Measurements from ENCODE around the gene ZNF263. TPM values are rescaled to one million over a fixed set of nuclear protein-coding genes. Genes with fewer than 3 reads are reported as not detected.
"Not testable (repeated sequence)": the region's sequence is repeated elsewhere in the genome, so short reads cannot be mapped to it uniquely, and the experiment has no call there.

The ZNF263 gene
- total and polyA plus RNA-seq, 2 donors (not counting 1 experiment from before 2014, with no cell fraction given), result 24.7 to 46.0 TPM

DNA sequence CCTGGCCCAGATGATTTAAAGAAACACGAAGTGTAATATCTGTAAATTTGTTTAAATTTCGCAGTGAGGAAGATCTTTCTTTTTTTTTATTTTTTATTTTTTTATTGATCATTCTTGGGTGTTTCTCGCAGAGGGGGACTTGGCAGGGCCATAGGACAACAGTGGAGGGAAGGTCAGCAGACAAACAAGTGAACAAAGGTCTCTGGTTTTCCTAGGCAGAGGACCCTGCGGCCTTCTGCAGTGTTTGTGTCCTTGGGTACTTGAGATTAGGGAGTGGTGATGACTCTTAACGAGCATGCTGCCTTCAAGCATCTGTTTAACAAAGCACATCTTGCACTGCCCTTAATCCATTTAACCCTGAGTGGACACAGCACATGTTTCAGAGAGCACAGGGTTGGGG lies 12.6 kb upstream of the ZNF263 start:
- H3K9ac ChIP-seq (ENCODE audit: low read length); H3K27me3 Mint-ChIP-seq; H3K27ac Mint-ChIP-seq; H3K9me3 ChIP-seq (ENCODE audit: control extremely low read depth in 1 of 3, control insufficient read depth in 2 of 3, insufficient read depth in 1 of 3, low read length in 2 of 3); H3K27me3 ChIP-seq (replicated peaks in 1 of 4; ENCODE audit: control extremely low read depth in 1 of 4, control insufficient read depth in 3 of 4, insufficient read depth in 4 of 4, low read length in 3 of 4); H3K4me3 Mint-ChIP-seq; H3K27ac ChIP-seq (ENCODE audit: low read length in 2 of 2); H3K4me1 Mint-ChIP-seq; DNase-seq; H4K20me1 ChIP-seq (ENCODE audit: control insufficient read depth, insufficient read depth, low read length, poor library complexity, severe bottlenecking); ATAC-seq (ENCODE audit: low read depth); H3K4me1 ChIP-seq (ENCODE audit: control insufficient read depth in 2 of 2, insufficient read depth in 2 of 2, low read length in 2 of 2); H3K9me3 Mint-ChIP-seq (ENCODE audit: insufficient read depth); intact Hi-C loops (cut with micrococcal nuclease); POLR2A ChIA-PET; H2AFZ ChIP-seq (ENCODE audit: insufficient read depth, low read depth, low read length, poor library complexity, severe bottlenecking); H3K4me2 ChIP-seq (replicated peaks; ENCODE audit: low read depth, low read length, poor library complexity, severe bottlenecking); H3K4me3 ChIP-seq (ENCODE audit: control extremely low read depth in 1 of 5, extremely low read depth in 1 of 5, insufficient read depth in 1 of 5, low read depth in 2 of 5, low read length in 4 of 5): not testable (repeated sequence)
- Histone ChIP-seq H3K36me3 (replicated peaks in 1 of 2; ENCODE audit: control extremely low read depth in 1 of 2, control insufficient read depth in 1 of 2, extremely low read depth in 1 of 2, insufficient read depth in 2 of 2, low read length in 1 of 2) (peaks cover 0 to 17% of the 10 kb centered on the region in 2 experiments), H3K79me2 (ENCODE audit: control insufficient read depth, insufficient read depth, low read length) (peaks cover 21% of the 10 kb centered on the region)
- no CpG with 5 or more reads among the region's 5 CpGs for WGBS (ENCODE audit: insufficient coverage)
- CTCF ChIA-PET, result interaction anchor here (1.1 kb wide), 1 partner anchor 11 kb away, joined by 3 read pairs; no protein-coding TSS in a partner anchor

DNA sequence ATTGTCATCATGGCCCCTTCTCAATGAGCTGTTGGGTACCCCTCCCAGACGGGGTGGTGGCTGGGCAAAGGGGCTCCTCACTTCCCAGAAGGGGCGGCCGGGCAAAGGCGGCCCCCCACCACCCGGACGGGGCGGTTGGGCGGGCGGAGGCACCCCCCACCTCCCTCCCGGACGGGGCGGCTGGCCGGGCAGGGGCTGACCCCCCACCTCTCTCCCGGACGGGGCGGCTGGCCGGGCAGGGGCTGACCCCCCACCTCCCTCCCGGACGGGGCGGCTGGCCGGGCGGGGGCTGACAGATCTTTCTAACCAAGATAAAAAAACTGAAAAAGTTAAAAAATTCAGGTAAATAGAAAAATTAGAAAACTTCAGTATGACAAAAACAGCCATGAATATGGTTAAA lies 12.0 kb upstream of the ZNF263 start:
- H2AFZ ChIP-seq (ENCODE audit: insufficient read depth, low read depth, low read length, poor library complexity, severe bottlenecking); H3K4me1 Mint-ChIP-seq; CTCF ChIA-PET; H3K4me3 ChIP-seq (ENCODE audit: control extremely low read depth in 1 of 5, extremely low read depth in 1 of 5, insufficient read depth in 1 of 5, low read depth in 2 of 5, low read length in 4 of 5); H3K27ac Mint-ChIP-seq; POLR2A ChIA-PET; H3K4me3 Mint-ChIP-seq; H3K4me1 ChIP-seq (ENCODE audit: control insufficient read depth in 2 of 2, insufficient read depth in 2 of 2, low read length in 2 of 2); H3K4me2 ChIP-seq (replicated peaks; ENCODE audit: low read depth, low read length, poor library complexity, severe bottlenecking); H3K27ac ChIP-seq (ENCODE audit: low read length in 2 of 2); H3K27me3 Mint-ChIP-seq; H4K20me1 ChIP-seq (ENCODE audit: control insufficient read depth, insufficient read depth, low read length, poor library complexity, severe bottlenecking); ATAC-seq (ENCODE audit: low read depth); H3K9me3 ChIP-seq (ENCODE audit: control extremely low read depth in 1 of 3, control insufficient read depth in 2 of 3, insufficient read depth in 1 of 3, low read length in 2 of 3); DNase-seq; H3K9me3 Mint-ChIP-seq (ENCODE audit: insufficient read depth); intact Hi-C loops (cut with micrococcal nuclease); H3K27me3 ChIP-seq (replicated peaks in 1 of 4; ENCODE audit: control extremely low read depth in 1 of 4, control insufficient read depth in 3 of 4, insufficient read depth in 4 of 4, low read length in 3 of 4); H3K9ac ChIP-seq (ENCODE audit: low read length): not testable (repeated sequence)
- Histone ChIP-seq H3K79me2 (ENCODE audit: control insufficient read depth, insufficient read depth, low read length) (peaks cover 18% of the 10 kb centered on the region), H3K36me3 (replicated peaks in 1 of 2; ENCODE audit: control extremely low read depth in 1 of 2, control insufficient read depth in 1 of 2, extremely low read depth in 1 of 2, insufficient read depth in 2 of 2, low read length in 1 of 2) (peaks cover 0 to 14% of the 10 kb centered on the region in 2 experiments)
- 91% methylated on average over 1 of the region's 22 CpGs for WGBS (ENCODE audit: insufficient coverage)
